DND-41 (cell line): ENCODE results near the gene ZNF214.

Experiments used
- ATAC-seq: fragments of 200-7000 bp; cut with Tn5 transposase; 3 replicates; pipeline ENCODE4 v1.9.1; 2021; ENCODE audit warnings: low read depth; ENCODE audit not compliant: insufficient read depth
- DNase-seq: peaks from one replicate; pipeline ENCODE4 v3.0.0-alpha.2; 2020
- H2AFZ ChIP-seq: 2 replicates; pipeline ENCODE4 v1.6.0; 2012; ENCODE audit warnings: low read depth, low read length
- H3K27ac ChIP-seq: 2 replicates; pipeline ENCODE4 v1.5.1; 2012; ENCODE audit warnings: low read length, inconsistent platforms
- H3K27me3 ChIP-seq: fragments of 200-600 bp; sonication (generic); 2 replicates; pipeline ENCODE4 v1.6.0; 2012; ENCODE audit warnings: low read length, mild to moderate bottlenecking, inconsistent platforms; ENCODE audit not compliant: insufficient read depth, poor library complexity
- H3K36me3 ChIP-seq: 2 replicates; pipeline ENCODE4 v1.5.1; 2012; ENCODE audit warnings: low read length, inconsistent platforms; ENCODE audit not compliant: insufficient read depth
- H3K4me1 ChIP-seq: 2 replicates; pipeline ENCODE4 v1.5.1; 2012; ENCODE audit warnings: mild to moderate bottlenecking, low read length; ENCODE audit not compliant: insufficient read depth
- H3K4me2 ChIP-seq: 2 replicates; pipeline ENCODE4 v1.6.0; 2012; ENCODE audit warnings: mild to moderate bottlenecking, moderate library complexity, low read length, inconsistent platforms; ENCODE audit not compliant: insufficient read depth
- H3K4me3 ChIP-seq, 2 experiments: fragments of 200-600 bp in 1 of 2; shearing (Covaris generic) in 1 of 2; 2 replicates each; pipeline ENCODE4 v1.5.1; 2012 to 2016; ENCODE audit warnings: inconsistent platforms in 2 of 2, low read length in 2 of 2, mild to moderate bottlenecking in 2 of 2, low read depth in 1 of 2, moderate library complexity in 1 of 2
- H3K79me2 ChIP-seq: 2 replicates; pipeline ENCODE4 v1.6.0; 2012; ENCODE audit warnings: low read length, inconsistent platforms; ENCODE audit not compliant: insufficient read depth
- H3K9ac ChIP-seq: 2 replicates; pipeline ENCODE4 v1.6.0; 2012; ENCODE audit warnings: low read depth, mild to moderate bottlenecking, inconsistent platforms, low read length, moderate library complexity
- H3K9me3 ChIP-seq: 2 replicates; pipeline ENCODE4 v1.5.1; 2012; ENCODE audit warnings: low read length, moderate library complexity, mild to moderate bottlenecking, inconsistent platforms; ENCODE audit not compliant: insufficient read depth, severe bottlenecking
- H4K20me1 ChIP-seq: 2 replicates; pipeline ENCODE4 v1.6.0; 2012; ENCODE audit warnings: low read length; ENCODE audit not compliant: insufficient read depth
- EZH2 ChIP-seq: IDR thresholded peaks from 3 replicates; pipeline ENCODE4 v1.6.1; 2012; ENCODE audit warnings: borderline replicate concordance, low read depth, mild to moderate bottlenecking, moderate library complexity, low read length, inconsistent platforms; ENCODE audit not compliant: severe bottlenecking
- TF ChIP-seq, protein P1 (sequence below): IDR thresholded peaks from 2 replicates; pipeline ENCODE4 v1.5.1; 2012; ENCODE audit warnings: borderline replicate concordance, low read length, moderate library complexity, mild to moderate bottlenecking; ENCODE audit not compliant: poor library complexity, severe bottlenecking; ENCODE audit errors: extremely low read depth

The ZNF214 gene

DNA sequence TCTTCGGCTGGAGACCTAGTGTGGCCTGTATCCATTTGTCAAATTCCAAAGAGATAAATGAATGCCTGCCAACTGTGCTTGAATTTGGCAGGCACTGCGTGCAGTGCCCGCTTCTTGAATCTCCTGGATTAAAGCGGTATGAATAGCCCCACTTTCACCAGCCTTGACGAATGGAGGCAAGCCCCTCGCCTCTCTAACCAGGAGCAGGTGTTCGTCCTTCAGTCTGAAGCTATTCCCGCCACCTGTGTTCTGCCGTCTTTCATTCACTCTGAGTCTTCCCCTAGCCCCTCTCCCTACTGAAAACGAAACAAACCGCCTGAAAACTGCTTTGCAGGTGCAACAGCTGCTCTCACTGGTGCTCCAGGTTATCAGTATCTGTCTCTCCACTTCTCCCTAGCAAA lies 11.3 kb upstream of the ZNF214 start:
- Histone ChIP-seq H3K36me3 (no peaks in the 10 kb centered on the region), H3K27me3 (no peaks in the 10 kb centered on the region), H3K4me3 (no peak overlapping the region), H3K9me3 (no peaks in the 10 kb centered on the region), H3K9ac (no peak overlapping the region), H3K27ac (no peak overlapping the region), H2AFZ (no peak overlapping the region), H3K4me2 (no peak overlapping the region), H3K4me1 (no peaks in the 10 kb centered on the region), H4K20me1 (no peaks in the 10 kb centered on the region), H3K79me2 (no peaks in the 10 kb centered on the region)
- DNase-seq, result no peak
- TF ChIP-seq, protein P1, sequence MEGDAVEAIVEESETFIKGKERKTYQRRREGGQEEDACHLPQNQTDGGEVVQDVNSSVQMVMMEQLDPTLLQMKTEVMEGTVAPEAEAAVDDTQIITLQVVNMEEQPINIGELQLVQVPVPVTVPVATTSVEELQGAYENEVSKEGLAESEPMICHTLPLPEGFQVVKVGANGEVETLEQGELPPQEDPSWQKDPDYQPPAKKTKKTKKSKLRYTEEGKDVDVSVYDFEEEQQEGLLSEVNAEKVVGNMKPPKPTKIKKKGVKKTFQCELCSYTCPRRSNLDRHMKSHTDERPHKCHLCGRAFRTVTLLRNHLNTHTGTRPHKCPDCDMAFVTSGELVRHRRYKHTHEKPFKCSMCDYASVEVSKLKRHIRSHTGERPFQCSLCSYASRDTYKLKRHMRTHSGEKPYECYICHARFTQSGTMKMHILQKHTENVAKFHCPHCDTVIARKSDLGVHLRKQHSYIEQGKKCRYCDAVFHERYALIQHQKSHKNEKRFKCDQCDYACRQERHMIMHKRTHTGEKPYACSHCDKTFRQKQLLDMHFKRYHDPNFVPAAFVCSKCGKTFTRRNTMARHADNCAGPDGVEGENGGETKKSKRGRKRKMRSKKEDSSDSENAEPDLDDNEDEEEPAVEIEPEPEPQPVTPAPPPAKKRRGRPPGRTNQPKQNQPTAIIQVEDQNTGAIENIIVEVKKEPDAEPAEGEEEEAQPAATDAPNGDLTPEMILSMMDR, result no peak
- no peak for TF ChIP-seq EZH2
- ATAC-seq, result peak; percentile 24; the same call in 1 of the 3 replicates

DNA sequence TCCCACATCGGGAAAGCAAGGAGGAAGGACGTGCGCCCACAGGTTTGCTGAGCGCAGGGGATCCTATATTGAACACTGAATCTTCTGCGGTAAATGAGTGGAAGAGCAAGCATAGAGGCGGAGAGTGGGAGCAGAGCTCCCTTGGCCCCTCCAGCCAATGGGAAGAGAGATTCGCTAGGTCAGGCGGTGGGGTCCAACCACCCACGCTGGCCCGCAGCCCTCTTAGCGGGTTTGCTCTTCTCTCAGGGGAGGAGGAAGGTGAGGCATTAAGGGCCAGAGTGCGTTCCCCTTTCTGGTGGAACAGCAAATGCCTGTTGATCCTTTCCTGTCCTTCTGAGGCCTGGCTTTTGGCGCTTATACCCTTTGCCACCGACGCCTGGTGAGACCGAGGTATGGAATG lies 10.7 kb upstream of the ZNF214 start:
- Histone ChIP-seq H3K36me3 (no peaks in the 10 kb centered on the region), H2AFZ (no peak overlapping the region), H3K27me3 (no peaks in the 10 kb centered on the region), H3K27ac (no peak overlapping the region), H4K20me1 (no peaks in the 10 kb centered on the region), H3K9me3 (no peaks in the 10 kb centered on the region), H3K9ac (no peak overlapping the region), H3K4me3 (no peak overlapping the region), H3K4me2 (no peak overlapping the region), H3K79me2 (no peaks in the 10 kb centered on the region), H3K4me1 (no peaks in the 10 kb centered on the region)
- TF ChIP-seq EZH2, result no peak
- TF ChIP-seq, protein P1, result no peak
- no peak for ATAC-seq
- no peak for DNase-seq

DNA sequence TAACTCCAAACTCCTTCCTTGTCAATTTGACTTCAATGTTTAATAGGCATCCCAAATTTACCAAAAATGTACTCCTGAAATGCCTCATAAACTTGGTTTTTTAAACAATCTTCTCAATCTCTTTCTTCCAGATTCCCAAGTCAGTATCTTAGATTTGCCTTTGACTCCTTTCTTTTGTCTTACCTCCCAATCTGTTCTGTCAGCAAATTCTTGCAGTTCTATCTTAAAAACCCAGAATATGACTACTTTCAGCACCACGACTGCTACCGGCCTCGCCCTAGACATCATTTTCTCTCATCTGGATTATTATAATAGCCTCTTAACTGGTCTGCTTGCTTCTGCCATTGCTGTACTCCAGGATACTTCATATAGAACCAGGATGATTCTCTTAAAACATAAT lies 8.0 kb upstream of the ZNF214 start:
- Histone ChIP-seq H3K27ac (no peak overlapping the region), H3K4me3 (no peak overlapping the region), H4K20me1 (no peaks in the 10 kb centered on the region), H3K79me2 (no peaks in the 10 kb centered on the region), H2AFZ (no peak overlapping the region), H3K9me3 (no peaks in the 10 kb centered on the region), H3K36me3 (no peaks in the 10 kb centered on the region), H3K27me3 (no peaks in the 10 kb centered on the region), H3K9ac (no peak overlapping the region), H3K4me2 (no peak overlapping the region), H3K4me1 (no peaks in the 10 kb centered on the region)
- no peak for DNase-seq
- no peak for TF ChIP-seq EZH2
- TF ChIP-seq, protein P1, result no peak
- no peak for ATAC-seq

DNA sequence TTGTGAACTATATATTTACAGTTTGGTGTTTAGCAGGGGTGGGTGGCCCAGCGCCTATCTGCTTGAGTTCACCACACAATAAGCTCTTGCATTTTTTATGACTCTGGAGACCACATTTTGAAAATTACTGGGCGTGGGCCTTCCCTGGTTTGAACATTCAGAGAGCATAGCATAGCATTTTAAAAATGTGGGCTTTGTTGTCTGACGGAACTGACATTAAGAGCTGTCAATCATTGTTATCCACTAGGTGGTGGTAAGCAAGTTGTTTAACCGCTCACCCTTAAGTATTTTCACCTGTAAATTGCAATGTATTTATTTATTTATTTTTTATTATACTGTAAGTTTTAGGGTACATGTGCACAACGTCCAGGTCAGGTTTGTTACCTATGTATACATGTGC lies 1.2 kb upstream of the ZNF214 start:
- Histone ChIP-seq H4K20me1 (no peaks in the 10 kb centered on the region), H3K4me1 (no peaks in the 10 kb centered on the region), H3K4me2 (no peak overlapping the region), H3K27ac (no peak overlapping the region), H2AFZ (no peak overlapping the region), H3K9ac (no peak overlapping the region), H3K27me3 (no peaks in the 10 kb centered on the region), H3K9me3 (no peaks in the 10 kb centered on the region), H3K79me2 (no peaks in the 10 kb centered on the region), H3K4me3 (no peak overlapping the region), H3K36me3 (no peaks in the 10 kb centered on the region)
- DNase-seq, result no peak
- no peak for ATAC-seq
- TF ChIP-seq, protein P1, result no peak
- TF ChIP-seq EZH2, result no peak
